ENCODE data around the gene GPD1L.

The GPD1L gene

GRCh38 chr3:32123620-32124019 is 17.2 kb downstream of the GPD1L start:
- no peaks in the 10 kb centered on the region for H3K36me3 ChIP-seq
- peaks cover 9 to 10% of the 10 kb centered on the region in 2 experiments for H3K4me1 ChIP-seq (ENCODE audit: control insufficient read depth in 1 of 2, insufficient read depth in 1 of 2, low read depth in 1 of 2, low read length in 1 of 2)
- no peak overlapping the region for H3K4me3 ChIP-seq (ENCODE audit: low read depth in 1 of 2, low read length in 1 of 2)
- H3K27me3 ChIP-seq: no peaks in the 10 kb centered on the region
- H3K9me3 ChIP-seq: no peaks in the 10 kb centered on the region
- no peak for TF ChIP-seq CTCF (IDR thresholded peaks at IDR 0.05)
- no peak overlapping the region for H3K27ac ChIP-seq

- Histone ChIP-seq H3K4me3 (ENCODE audit: low read depth in 1 of 2, low read length in 1 of 2) (no peak overlapping the region), H3K4me1 (ENCODE audit: control insufficient read depth in 1 of 2, insufficient read depth in 1 of 2, low read depth in 1 of 2, low read length in 1 of 2) (peaks cover 9 to 10% of the 10 kb centered on the region in 2 experiments), H3K36me3 (no peaks in the 10 kb centered on the region), H3K9me3 (no peaks in the 10 kb centered on the region), H3K27me3 (no peaks in the 10 kb centered on the region), H3K27ac (no peak overlapping the region)
- no peak for TF ChIP-seq CTCF (IDR thresholded peaks at IDR 0.05)
These were observed 18.6 kb downstream of the GPD1L start for GRCh38 chr3:32125012-32125411.

- Histone ChIP-seq H3K9me3 (no peaks in the 10 kb centered on the region), H3K27ac (no peak overlapping the region), H3K36me3 (peaks cover 5% of the 10 kb centered on the region), H3K4me1 (ENCODE audit: control insufficient read depth in 1 of 2, insufficient read depth in 1 of 2, low read depth in 1 of 2, low read length in 1 of 2) (no peaks in the 10 kb centered on the region), H3K4me3 (ENCODE audit: low read depth in 1 of 2, low read length in 1 of 2) (no peak overlapping the region), H3K27me3 (no peaks in the 10 kb centered on the region)
- no peak for TF ChIP-seq CTCF (IDR thresholded peaks at IDR 0.05)
These were observed 20.0 kb downstream of the GPD1L start for GRCh38 chr3:32126305-32127015.

- no peak for TF ChIP-seq CTCF (IDR thresholded peaks at IDR 0.05)
- H3K4me1 ChIP-seq (ENCODE audit: control insufficient read depth in 1 of 2, insufficient read depth in 1 of 2, low read depth in 1 of 2, low read length in 1 of 2): no peaks in the 10 kb centered on the region
- no peaks in the 10 kb centered on the region for H3K27me3 ChIP-seq
- H3K27ac ChIP-seq: no peak overlapping the region
- H3K9me3 ChIP-seq: no peaks in the 10 kb centered on the region
- peaks cover 5% of the 10 kb centered on the region for H3K36me3 ChIP-seq
- no peak overlapping the region for H3K4me3 ChIP-seq (ENCODE audit: low read depth in 1 of 2, low read length in 1 of 2)
These were observed 20.9 kb downstream of the GPD1L start for GRCh38 chr3:32127219-32127826.

- H3K9me3 ChIP-seq: no peaks in the 10 kb centered on the region
- H3K4me1 ChIP-seq (ENCODE audit: control insufficient read depth in 1 of 2, insufficient read depth in 1 of 2, low read depth in 1 of 2, low read length in 1 of 2): no peaks in the 10 kb centered on the region
- H3K4me3 ChIP-seq (ENCODE audit: low read depth in 1 of 2, low read length in 1 of 2): no peak overlapping the region
- H3K36me3 ChIP-seq: peaks cover 5% of the 10 kb centered on the region
- H3K27me3 ChIP-seq: no peaks in the 10 kb centered on the region
- no peak for TF ChIP-seq CTCF (IDR thresholded peaks at IDR 0.05)
- H3K27ac ChIP-seq: no peak overlapping the region
These were observed 22.5 kb downstream of the GPD1L start for GRCh38 chr3:32128936-32129335.
